HG03064 (cell line): Measurements from ENCODE around the gene SPRING1.
"Not testable (repeated sequence)": the region's sequence is repeated elsewhere in the genome, so short reads cannot be mapped to it uniquely, and the experiment has no call there.

Experiments used
- ATAC-seq: cut with Tn5 transposase; IDR thresholded peaks from one replicate; pipeline ENCODE4 v1.9.1; 2021; ENCODE audit warnings: low read depth; ENCODE audit not compliant: unreplicated experiment

Gene SPRING1, protein sequence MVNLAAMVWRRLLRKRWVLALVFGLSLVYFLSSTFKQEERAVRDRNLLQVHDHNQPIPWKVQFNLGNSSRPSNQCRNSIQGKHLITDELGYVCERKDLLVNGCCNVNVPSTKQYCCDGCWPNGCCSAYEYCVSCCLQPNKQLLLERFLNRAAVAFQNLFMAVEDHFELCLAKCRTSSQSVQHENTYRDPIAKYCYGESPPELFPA

DNA sequence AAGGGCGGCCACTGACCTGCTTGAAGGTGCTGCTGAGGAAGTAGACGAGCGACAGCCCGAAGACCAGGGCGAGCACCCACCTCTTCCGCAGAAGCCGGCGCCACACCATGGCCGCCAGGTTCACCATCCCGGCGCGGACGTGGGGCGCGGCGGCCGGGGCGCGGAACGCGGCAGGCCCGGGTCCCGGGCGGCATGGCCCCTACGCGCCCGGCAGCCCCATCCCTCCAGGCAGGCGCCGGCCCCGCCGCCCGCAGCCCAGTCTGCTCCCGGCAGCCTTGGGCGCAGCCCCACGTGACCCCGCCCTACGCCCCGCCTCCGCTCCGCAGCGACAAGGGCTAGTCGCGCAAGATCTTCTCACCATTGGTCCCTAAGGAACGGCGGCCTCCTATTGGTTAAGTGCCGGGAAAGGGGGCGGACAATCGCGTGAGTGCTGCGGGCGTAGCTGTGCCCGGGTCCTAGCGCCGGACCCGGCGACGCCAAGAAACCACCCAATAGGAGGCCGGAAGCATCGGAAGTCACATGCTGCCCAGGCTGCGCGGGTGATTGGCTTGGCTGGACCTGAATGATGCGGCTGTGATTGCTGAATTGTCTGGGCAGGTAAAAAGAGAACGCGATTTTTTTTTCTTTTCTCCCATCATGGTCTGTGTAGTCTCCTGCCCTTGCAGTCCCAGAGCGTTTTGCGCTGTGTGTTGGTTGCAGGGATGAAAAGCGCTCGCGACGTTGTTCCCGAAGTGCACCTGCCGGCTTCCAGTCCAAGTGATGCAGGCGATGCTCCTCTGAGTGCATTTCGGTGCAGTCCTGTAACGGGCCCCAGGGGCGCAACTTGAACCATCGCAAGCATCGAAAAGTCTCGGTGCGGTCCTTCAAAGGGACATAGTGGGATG is at the start of gene SPRING1, which contains the start of gene RNFT2:
Gene SPRING1, minus strand, starts transcription at position 296 of the 884 bp plus-strand sequence. Its CDS starts 169 bp downstream, at position 127.
Gene RNFT2, plus strand, starts transcription at position 542 of the 884 bp plus-strand sequence. CDS start 2,183 bp downstream, outside the sequence.
- ATAC-seq: peak; percentile 98

DNA sequence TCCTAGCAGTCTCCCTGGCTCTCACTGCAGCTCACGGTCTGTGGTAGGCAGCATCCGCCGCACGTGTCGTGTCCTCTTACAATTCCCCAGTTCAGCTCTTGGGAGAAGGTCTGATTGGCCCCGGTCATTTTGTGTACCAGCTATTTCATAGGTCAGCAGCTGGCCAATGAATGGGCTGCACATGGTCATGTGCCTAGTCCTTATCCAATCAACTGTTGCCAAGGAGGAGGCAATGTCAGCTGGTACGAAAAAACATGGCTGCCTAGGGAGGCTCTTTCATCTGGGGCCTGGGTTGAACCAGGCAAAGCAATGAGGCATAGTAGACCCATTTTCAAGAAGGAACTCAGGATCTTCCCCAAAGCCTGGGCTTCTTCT is 46.4 kb upstream of the SPRING1 start:
- no peak for ATAC-seq

GRCh38 chr12:116783525-116784237 is 45.8 kb upstream of the SPRING1 start:
- no peak for ATAC-seq

- ATAC-seq: no peak
These were observed 43.1 kb upstream of the SPRING1 start for GRCh38 chr12:116780942-116781341.

GRCh38 chr12:116779597-116779996 is 41.7 kb upstream of the SPRING1 start:
- ATAC-seq: no peak

DNA sequence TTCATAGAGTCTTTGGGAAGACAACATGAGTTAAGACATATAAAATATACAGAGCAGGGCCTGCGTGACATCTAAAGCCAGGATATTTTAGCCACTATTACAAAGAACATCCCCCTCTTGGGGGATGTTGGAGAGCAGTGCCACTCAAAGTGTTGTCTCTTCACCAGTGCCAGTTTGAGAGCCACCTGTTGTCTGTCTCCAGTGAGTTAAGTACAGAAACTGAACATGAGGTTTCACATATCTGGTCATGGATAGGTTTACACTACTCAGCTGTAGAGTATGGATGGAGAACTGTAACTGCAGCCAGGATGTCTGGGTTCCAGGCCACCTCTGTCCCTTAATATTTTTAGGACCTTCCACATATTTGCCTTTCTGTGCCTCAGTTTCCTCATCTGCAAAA is 39.4 kb upstream of the SPRING1 start:
- no peak for ATAC-seq

DNA sequence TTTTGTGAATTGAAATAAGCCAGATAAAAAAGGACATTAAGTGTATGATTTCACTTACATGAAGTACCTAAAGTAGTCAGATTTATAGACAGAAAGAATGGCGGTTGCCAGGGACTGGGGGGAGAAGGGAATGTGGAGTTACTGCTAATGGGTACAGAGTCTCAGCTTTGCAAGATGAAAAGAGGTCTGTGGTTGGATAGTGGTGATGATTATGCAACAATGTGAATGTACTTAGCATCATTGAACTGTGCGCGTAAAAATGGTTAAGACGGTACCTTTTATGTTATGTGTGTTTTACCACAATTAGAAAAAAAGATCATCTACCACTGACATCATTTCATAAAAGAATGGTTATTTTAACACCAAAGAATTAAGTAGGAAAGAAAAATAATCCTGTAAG is 36.2 kb upstream of the SPRING1 start:
- no peak for ATAC-seq

GRCh38 chr12:116773276-116773731 is 35.4 kb upstream of the SPRING1 start:
- no peak for ATAC-seq

GRCh38 chr12:116771651-116772050 is 33.8 kb upstream of the SPRING1 start:
- no peak for ATAC-seq

DNA sequence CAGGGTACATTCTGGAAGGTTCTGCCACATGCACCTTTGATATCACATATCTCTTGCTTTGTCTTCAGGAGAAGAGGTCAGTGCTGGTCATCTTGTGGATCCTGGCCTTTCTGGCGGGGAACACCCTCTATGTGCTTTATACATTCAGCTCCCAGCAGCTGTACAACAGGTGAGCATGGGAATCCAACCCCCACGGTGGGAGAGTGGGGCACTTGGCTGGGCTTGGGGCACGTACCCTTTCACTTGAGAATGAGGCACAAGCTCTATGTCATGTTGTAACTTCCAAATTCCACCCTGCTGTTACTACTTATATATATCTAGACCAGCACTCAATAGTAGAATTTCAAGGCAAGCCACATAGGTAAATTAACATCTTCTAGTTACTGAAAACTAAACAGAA is 28.9 kb upstream of the SPRING1 start:
- no peak for ATAC-seq

- ATAC-seq: no peak
These were observed 28.4 kb upstream of the SPRING1 start for GRCh38 chr12:116766285-116766684.

GRCh38 chr12:116765271-116765670 is 27.4 kb upstream of the SPRING1 start:
- ATAC-seq: no peak

GRCh38 chr12:116761499-116761898 is 23.6 kb upstream of the SPRING1 start:
- ATAC-seq: no peak

GRCh38 chr12:116760622-116761020 is 22.8 kb upstream of the SPRING1 start:
- ATAC-seq: no peak

DNA sequence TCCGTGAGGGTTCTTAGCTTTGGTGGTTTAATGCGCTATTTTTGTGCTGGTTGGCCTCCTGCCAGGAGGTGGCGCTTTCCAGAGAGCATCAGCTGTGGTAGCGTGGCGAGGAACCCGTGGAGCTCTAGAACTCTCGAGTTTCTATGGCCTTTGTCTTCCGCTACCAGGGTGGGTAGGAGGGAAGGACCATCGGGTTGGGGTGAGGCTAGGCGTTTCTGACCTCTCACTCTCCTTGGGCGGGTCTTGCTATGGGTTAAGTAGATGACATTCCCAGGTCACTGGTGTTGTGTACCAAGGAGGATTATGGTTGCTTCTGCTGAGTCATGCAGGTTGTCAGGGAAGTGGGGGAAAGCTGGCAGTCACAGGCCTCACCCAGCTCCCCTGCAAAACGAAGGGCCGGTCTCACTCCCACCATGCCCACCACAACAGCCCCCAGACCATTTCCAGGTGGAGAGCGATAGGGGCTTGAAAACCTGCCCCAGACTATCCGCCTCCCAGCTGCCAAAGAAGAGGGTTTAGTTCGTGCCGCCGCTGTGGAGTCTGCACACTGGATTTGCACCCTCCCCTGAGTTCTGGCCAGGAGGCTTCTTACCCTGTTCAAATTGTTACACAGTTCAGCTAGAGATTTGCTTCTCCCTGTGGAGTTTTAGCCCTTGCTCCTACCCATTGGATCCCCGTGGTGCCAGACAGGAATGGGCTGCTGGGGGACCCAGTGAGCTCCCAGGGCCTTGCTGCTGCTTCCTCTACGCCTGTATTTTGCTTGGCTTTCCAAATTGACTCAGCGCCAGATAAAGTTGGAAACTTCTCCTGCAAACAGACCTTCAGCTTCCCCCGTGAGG is 22.1 kb upstream of the SPRING1 start:
- ATAC-seq: no peak

DNA sequence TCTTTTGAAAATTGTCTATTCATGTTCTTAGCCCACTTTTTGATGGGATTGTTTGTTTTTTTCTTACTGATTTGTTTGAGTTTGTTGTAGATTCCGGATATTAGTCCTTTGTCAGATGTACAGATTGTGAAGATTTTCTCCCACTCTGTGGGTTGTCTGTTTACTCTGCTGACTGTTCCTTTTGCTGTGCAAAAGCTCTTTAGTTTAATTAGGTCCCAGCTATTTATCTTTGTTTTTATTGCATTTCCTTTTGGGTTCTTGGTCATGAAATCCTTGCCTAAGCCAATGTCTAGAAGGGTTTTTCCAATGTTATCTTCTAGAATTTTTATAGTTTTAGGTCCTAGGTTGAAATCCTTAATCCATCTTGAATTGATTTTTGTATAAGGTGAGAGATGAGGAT is 16.9 kb upstream of the SPRING1 start:
- not testable (repeated sequence) for ATAC-seq

DNA sequence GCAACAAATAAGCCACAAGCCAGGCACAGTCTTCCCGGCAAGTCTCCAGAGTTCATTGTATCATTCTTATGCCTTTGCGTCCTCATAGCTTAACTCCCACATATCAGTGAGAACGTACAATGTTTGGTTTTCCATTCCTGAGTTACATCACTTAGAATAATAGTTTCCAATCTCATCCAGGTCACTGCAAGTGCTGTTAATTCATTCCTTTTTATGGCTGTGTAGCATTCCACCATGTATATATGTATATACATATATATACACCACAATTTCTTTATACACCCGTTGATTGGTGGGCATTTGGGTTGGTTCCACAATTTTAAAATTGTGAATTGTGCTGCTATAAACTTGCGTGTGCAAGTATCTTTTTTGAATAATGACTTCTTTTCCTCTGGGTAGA is 16.2 kb upstream of the SPRING1 start:
- ATAC-seq: not testable (repeated sequence)

- no peak for ATAC-seq
These were observed 12.4 kb upstream of the SPRING1 start for GRCh38 chr12:116750298-116750697.

- no peak for ATAC-seq
These were observed 12.0 kb upstream of the SPRING1 start for GRCh38 chr12:116749884-116750283.

GRCh38 chr12:116745554-116745953 is 7.7 kb upstream of the SPRING1 start:
- no peak for ATAC-seq
